B cell (primary cell): ENCODE measurements around the gene DCT. TPM values are rescaled to one million over a fixed set of nuclear protein-coding genes. Genes with fewer than 3 reads are reported as not detected.

Experiments
- ATAC-seq: fragments of 200-7000 bp; cut with Tn5 transposase; one replicate; pipeline ENCODE4 v1.10.0; 2021; ENCODE audit warnings: low read depth, mild to moderate bottlenecking, moderate number of reproducible peaks, moderate library complexity
- CTCF ChIA-PET: fragments of 350-600 bp; sonication (Branson Sonifier 250); formaldehyde crosslinking; loops from one replicate; lab custom pipeline; 2021; ENCODE audit warnings: antibody characterized with exemption, inconsistent platforms; lab: Charles Lee
- POLR2A ChIA-PET: fragments of 350-600 bp; sonication (Branson Sonifier 250); formaldehyde crosslinking; loops from one replicate; lab custom pipeline; 2021; ENCODE audit warnings: antibody characterized with exemption; lab: Charles Lee
- DNase-seq: peaks from one replicate; pipeline ENCODE4 v3.0.0; 2013
- H2AFZ ChIP-seq: 2 replicates; pipeline ENCODE4 v1.6.1; 2012; ENCODE audit warnings: mild to moderate bottlenecking, low read depth, low read length; ENCODE audit not compliant: insufficient read depth, poor library complexity, severe bottlenecking
- H3K27ac ChIP-seq, 2 donors: 1 replicate in 1 of 2; 2 replicates in 1 of 2; pipeline ENCODE4 v1.5.1; 2012 to 2013; ENCODE audit warnings: low read length in 2 of 2, mild to moderate bottlenecking in 2 of 2, moderate library complexity in 1 of 2
- H3K27me3 ChIP-seq, 4 experiments: fragments of 200-600 bp in 1 of 4; sonication (generic) in 1 of 4; replicated peaks in 1 of 4; 1 replicate in 2 of 4; 2 replicates in 2 of 4; pipeline versions ENCODE4 v1.6.1 to v1.7.0; 2013 to 2016; ENCODE audit warnings: low read length in 3 of 4, mild to moderate bottlenecking in 2 of 4, mixed read lengths in 1 of 4, moderate library complexity in 1 of 4; ENCODE audit not compliant: insufficient read depth in 4 of 4, control insufficient read depth in 3 of 4; ENCODE audit errors: control extremely low read depth in 1 of 4
- H3K36me3 ChIP-seq, 2 experiments: replicated peaks in 1 of 2; 1 replicate in 1 of 2; 2 replicates in 1 of 2; pipeline versions ENCODE4 v1.6.1 to v1.7.1; 2013; ENCODE audit warnings: low read length in 1 of 2; ENCODE audit not compliant: insufficient read depth in 2 of 2, control insufficient read depth in 1 of 2; ENCODE audit errors: control extremely low read depth in 1 of 2, extremely low read depth in 1 of 2
- H3K4me1 ChIP-seq, 2 donors: fragments of 200-600 bp in 1 of 2; sonication (generic) in 1 of 2; 1 replicate in 1 of 2; 2 replicates in 1 of 2; pipeline versions ENCODE4 v1.5.1 to v1.6.1; 2013 to 2017; ENCODE audit warnings: low read length in 2 of 2; ENCODE audit not compliant: control insufficient read depth in 2 of 2, insufficient read depth in 2 of 2
- H3K4me2 ChIP-seq: replicated peaks from 2 replicates; pipeline ENCODE3; 2012; ENCODE audit warnings: mild to moderate bottlenecking, low read depth, low read length; ENCODE audit not compliant: poor library complexity, severe bottlenecking
- H3K4me3 ChIP-seq, 5 experiments: fragments of 200-600 bp in 1 of 5; sonication (generic) in 1 of 5; 1 replicate in 3 of 5; 2 replicates in 2 of 5; pipeline versions ENCODE4 v1.5.1 to v1.7.0; 2011 to 2016; ENCODE audit warnings: low read length in 4 of 5, mild to moderate bottlenecking in 4 of 5, low read depth in 2 of 5, control low read depth in 1 of 5, moderate library complexity in 1 of 5; ENCODE audit not compliant: insufficient read depth in 1 of 5; ENCODE audit errors: control extremely low read depth in 1 of 5, extremely low read depth in 1 of 5
- H3K79me2 ChIP-seq: fragments of 200-600 bp; sonication (generic); one replicate; pipeline ENCODE4 v1.6.0; 2016; ENCODE audit warnings: low read length; ENCODE audit not compliant: control insufficient read depth, insufficient read depth
- H3K9ac ChIP-seq: fragments of 200-600 bp; sonication (generic); 2 replicates; pipeline ENCODE4 v1.6.1; 2017; ENCODE audit warnings: mild to moderate bottlenecking, low read length, moderate library complexity
- H3K9me3 ChIP-seq, 3 donors: one replicate each; pipeline versions ENCODE4 v1.6.1 to v1.7.1; 2013; ENCODE audit warnings: low read length in 2 of 3; ENCODE audit not compliant: control insufficient read depth in 2 of 3, insufficient read depth in 1 of 3; ENCODE audit errors: control extremely low read depth in 1 of 3
- H4K20me1 ChIP-seq: 2 replicates; pipeline ENCODE4 v1.6.0; 2012; ENCODE audit warnings: mild to moderate bottlenecking, low read length; ENCODE audit not compliant: insufficient read depth, control insufficient read depth, poor library complexity, severe bottlenecking
- H3K27ac Mint-ChIP-seq: one replicate; pipeline ENCODE4 v1.8.0; 2021; ENCODE audit warnings: mixed read lengths
- H3K27me3 Mint-ChIP-seq: one replicate; pipeline ENCODE4 v1.8.0; 2021; ENCODE audit warnings: mixed read lengths
- H3K4me1 Mint-ChIP-seq: one replicate; pipeline ENCODE4 v1.8.0; 2021; ENCODE audit warnings: mixed read lengths
- H3K4me3 Mint-ChIP-seq: one replicate; pipeline ENCODE4 v1.8.0; 2021; ENCODE audit warnings: mixed read lengths
- H3K9me3 Mint-ChIP-seq: one replicate; pipeline ENCODE4 v1.8.0; 2022; ENCODE audit warnings: mixed read lengths; ENCODE audit not compliant: insufficient read depth
- EZH2 ChIP-seq: IDR thresholded peaks from 2 replicates; pipeline ENCODE4 v1.6.1; 2012; ENCODE audit warnings: borderline replicate concordance, low read depth, mild to moderate bottlenecking, moderate library complexity, low read length; ENCODE audit not compliant: insufficient read depth, poor library complexity, severe bottlenecking
- WGBS: methylation state at CpG from one replicate; pipeline ENCODE4 v1.1.5; 2013; ENCODE audit warnings: missing lambda C conversion rate; ENCODE audit not compliant: insufficient coverage; 5-methylcytosine and 5-hydroxymethylcytosine counted together
- intact Hi-C: fragments of 100-400 bp; cut with micrococcal nuclease; formaldehyde crosslinking; loops from one replicate; pipeline ENCODE4 v1.10.0; 2022
- polyA plus RNA-seq: library from polyadenylated mRNA; depleted of rRNA; stranded (reverse); fragments of >200 nt; gene quantifications from 2 replicates; pipeline ENCODE4 v1.2.3, GENCODE V29; 2012
- total RNA-seq, 2 donors: library from RNA; stranded (reverse); fragments of 120-200 nt in 1 of 2; gene quantifications; 1 replicate in 1 of 2; 2 replicates in 1 of 2; pipeline versions ENCODE4 v1.2.3 to v1.2.4, GENCODE V29; 2013 to 2022
- TF ChIP-seq, protein P1 (sequence below): fragments of 200-600 bp; IDR thresholded peaks from one replicate; pipeline ENCODE4 v1.8.0; 2022; ENCODE audit warnings: antibody characterized with exemption, mild to moderate bottlenecking

The DCT gene
- total and polyA plus RNA-seq, 2 donors (not counting 1 experiment from before 2014, with no cell fraction given): 0.10 to 0.18 TPM

DNA sequence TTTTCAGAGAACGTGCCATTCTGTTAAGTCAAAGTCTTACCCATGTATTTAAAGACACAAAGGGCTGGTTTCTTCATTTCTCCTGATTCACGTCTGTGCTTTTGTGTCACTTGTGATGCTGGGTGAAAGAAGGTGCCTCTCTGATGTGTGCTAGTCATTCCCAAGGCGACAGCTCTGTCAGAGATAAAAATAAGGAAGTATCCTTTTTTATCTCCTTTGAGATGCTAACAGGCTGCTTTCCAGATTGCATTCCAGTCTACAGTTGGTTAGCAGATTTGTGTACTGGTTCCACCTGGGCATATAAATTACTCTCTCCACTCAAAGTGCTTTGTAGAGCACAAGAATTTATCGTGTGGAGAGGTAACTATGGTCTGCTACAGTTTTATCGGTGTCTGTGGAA is 33.5 kb upstream of the DCT start:
- intact Hi-C loops: no loop called here
- Histone ChIP-seq H3K4me2 (no peak overlapping the region), H3K27me3 (peaks cover 0 to 3% (median 0%) of the 10 kb centered on the region in 4 experiments), H3K9me3 (no peaks in the 10 kb centered on the region), H4K20me1 (no peaks in the 10 kb centered on the region), H3K4me3 (no peak overlapping the region), H3K36me3 (no peaks in the 10 kb centered on the region), H3K79me2 (no peaks in the 10 kb centered on the region), H3K27ac (no peak overlapping the region), H3K4me1 (no peaks in the 10 kb centered on the region), H2AFZ (no peak overlapping the region), H3K9ac (no peak overlapping the region)
- ChIA-PET CTCF (no interaction called here), POLR2A (no interaction called here)
- no peak overlapping the region for H3K4me3 Mint-ChIP-seq
- no peak overlapping the region for H3K27ac Mint-ChIP-seq
- peaks cover 4% of the 10 kb centered on the region for H3K9me3 Mint-ChIP-seq
- DNase-seq: no peak
- no peak for TF ChIP-seq EZH2
- TF ChIP-seq, protein P1, sequence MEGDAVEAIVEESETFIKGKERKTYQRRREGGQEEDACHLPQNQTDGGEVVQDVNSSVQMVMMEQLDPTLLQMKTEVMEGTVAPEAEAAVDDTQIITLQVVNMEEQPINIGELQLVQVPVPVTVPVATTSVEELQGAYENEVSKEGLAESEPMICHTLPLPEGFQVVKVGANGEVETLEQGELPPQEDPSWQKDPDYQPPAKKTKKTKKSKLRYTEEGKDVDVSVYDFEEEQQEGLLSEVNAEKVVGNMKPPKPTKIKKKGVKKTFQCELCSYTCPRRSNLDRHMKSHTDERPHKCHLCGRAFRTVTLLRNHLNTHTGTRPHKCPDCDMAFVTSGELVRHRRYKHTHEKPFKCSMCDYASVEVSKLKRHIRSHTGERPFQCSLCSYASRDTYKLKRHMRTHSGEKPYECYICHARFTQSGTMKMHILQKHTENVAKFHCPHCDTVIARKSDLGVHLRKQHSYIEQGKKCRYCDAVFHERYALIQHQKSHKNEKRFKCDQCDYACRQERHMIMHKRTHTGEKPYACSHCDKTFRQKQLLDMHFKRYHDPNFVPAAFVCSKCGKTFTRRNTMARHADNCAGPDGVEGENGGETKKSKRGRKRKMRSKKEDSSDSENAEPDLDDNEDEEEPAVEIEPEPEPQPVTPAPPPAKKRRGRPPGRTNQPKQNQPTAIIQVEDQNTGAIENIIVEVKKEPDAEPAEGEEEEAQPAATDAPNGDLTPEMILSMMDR: no peak
- no peak for ATAC-seq
- no peaks in the 10 kb centered on the region for H3K4me1 Mint-ChIP-seq
- peaks cover 26% of the 10 kb centered on the region for H3K27me3 Mint-ChIP-seq
- WGBS: 68% methylated on average over 2 of the region's 5 CpGs

DNA sequence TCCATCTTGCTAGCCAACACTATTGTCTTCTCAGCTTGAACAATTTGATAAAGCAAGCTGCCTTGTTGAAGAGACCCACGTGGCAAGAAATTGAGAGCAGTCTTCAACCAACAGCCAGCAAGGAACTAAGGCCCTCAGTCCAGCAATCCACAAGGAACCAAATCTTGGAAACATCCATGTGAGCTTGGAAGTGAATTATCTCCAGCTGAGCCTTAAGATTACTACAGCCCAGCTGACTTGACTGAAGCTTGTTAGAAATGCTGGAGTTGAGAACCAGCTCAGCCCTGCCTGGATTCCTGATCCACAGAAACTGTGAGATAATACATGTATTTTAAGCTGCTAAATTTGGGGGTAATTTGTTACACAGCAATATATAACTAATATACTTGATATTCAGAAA is 26.2 kb upstream of the DCT start:
- H4K20me1 ChIP-seq: no peaks in the 10 kb centered on the region
- DNase-seq: no peak
- H3K4me1 ChIP-seq: no peaks in the 10 kb centered on the region
- no peaks in the 10 kb centered on the region for H3K36me3 ChIP-seq
- peaks cover 12% of the 10 kb centered on the region for H3K27me3 Mint-ChIP-seq
- H3K9me3 ChIP-seq: no peaks in the 10 kb centered on the region
- CTCF ChIA-PET: no interaction called here
- peaks cover 4% of the 10 kb centered on the region for H3K9me3 Mint-ChIP-seq
- no peak for ATAC-seq
- no peak overlapping the region for H2AFZ ChIP-seq
- H3K4me3 ChIP-seq: no peak overlapping the region
- peaks cover 0 to 3% (median 0%) of the 10 kb centered on the region in 4 experiments for H3K27me3 ChIP-seq
- no CpG with 5 or more reads among the region's 1 CpG for WGBS
- no peaks in the 10 kb centered on the region for H3K79me2 ChIP-seq
- POLR2A ChIA-PET: no interaction called here
- TF ChIP-seq EZH2: no peak
- TF ChIP-seq, protein P1: no peak
- H3K27ac ChIP-seq: no peak overlapping the region
- no peak overlapping the region for H3K4me2 ChIP-seq
- intact Hi-C loops: no loop called here
- no peak overlapping the region for H3K9ac ChIP-seq
- H3K4me1 Mint-ChIP-seq: no peaks in the 10 kb centered on the region
- no peak overlapping the region for H3K4me3 Mint-ChIP-seq
- no peak overlapping the region for H3K27ac Mint-ChIP-seq
